ENCODE results near the gene ZC3HAV1L.

DNA sequence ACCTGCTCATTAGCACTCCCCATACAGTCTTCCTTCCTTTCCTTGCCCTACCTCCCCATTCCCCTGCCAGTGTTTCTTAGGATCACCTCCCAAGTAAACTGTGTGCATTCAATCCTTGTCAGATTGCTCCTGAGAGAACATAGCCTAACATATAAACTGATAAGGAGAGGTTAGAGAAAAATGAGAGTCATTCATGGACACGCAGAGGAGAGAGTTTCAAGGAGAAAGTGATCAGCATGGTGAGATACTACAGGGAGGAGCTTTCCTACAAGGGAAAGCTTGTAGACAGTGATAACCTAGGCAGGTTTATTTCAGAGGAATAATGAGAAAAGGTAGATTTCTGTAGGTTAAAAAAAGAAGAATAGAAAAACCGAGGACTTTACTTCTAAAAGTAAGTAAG lies 2.8 kb upstream of the ZC3HAV1L start:
- TF ChIP-seq POLR2AphosphoS5 (IDR thresholded peaks at IDR 0.05; ENCODE audit: borderline replicate concordance, low read depth, low read length) (no peak), EZH2 (IDR thresholded peaks at IDR 0.05) (no peak)

Measured in SK-N-MC (cell line).